Measurements from ENCODE around the gene ARSA. TPM values are rescaled to one million over a fixed set of nuclear protein-coding genes. Genes with fewer than 3 reads are reported as not detected.
A peak's percentile ranks its signal among the peaks of the same experiment; 100 is the strongest.

ARSA gene
- total and polyA plus RNA-seq, 2 of the 13 experiments (the other 11 are each of a cell fraction or from before 2014, with no cell fraction given): 9.0 to 11.5 TPM

- no peak for TF ChIP-seq FOXA1 (IDR thresholded peaks at IDR 0.05)
- 0 out of 2 replicates have a peak, but pooled peaks have one; percentile 25 for TF ChIP-seq FOXA1 (CRISPR knock-in tag; IDR thresholded peaks at IDR 0.05)
- TF ChIP-seq SPEN (CRISPR knock-in tag; IDR thresholded peaks at IDR 0.05; ENCODE audit: low read depth): no peak
- 0 out of 2 replicates have a peak, but pooled peaks have one; percentile 69 for TF ChIP-seq ZNF451 (CRISPR knock-in tag; IDR thresholded peaks at IDR 0.05)
- 0 out of 2 replicates have a peak, but pooled peaks have one; percentile 61 for TF ChIP-seq ZBTB39 (CRISPR knock-in tag; IDR thresholded peaks at IDR 0.05)
- TF ChIP-seq, protein P1, sequence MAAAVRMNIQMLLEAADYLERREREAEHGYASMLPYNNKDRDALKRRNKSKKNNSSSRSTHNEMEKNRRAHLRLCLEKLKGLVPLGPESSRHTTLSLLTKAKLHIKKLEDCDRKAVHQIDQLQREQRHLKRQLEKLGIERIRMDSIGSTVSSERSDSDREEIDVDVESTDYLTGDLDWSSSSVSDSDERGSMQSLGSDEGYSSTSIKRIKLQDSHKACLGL (CRISPR knock-in tag; IDR thresholded peaks at IDR 0.05): 0 out of 2 replicates have a peak, but pooled peaks have one; percentile 11
- no peak for TF ChIP-seq HMG20A (CRISPR knock-in tag; IDR thresholded peaks at IDR 0.05; ENCODE audit: borderline replicate concordance)
- 0 out of 2 replicates have a peak, but pooled peaks have one; percentile 25 for TF ChIP-seq FOXO1 (CRISPR knock-in tag; IDR thresholded peaks at IDR 0.05)
- TF ChIP-seq REXO4 (CRISPR knock-in tag; IDR thresholded peaks at IDR 0.05; ENCODE audit: borderline replicate concordance): 0 out of 2 replicates have a peak, but pooled peaks have one; percentile 59
- 0 out of 2 replicates have a peak, but pooled peaks have one; percentile 40 for TF ChIP-seq HBP1 (CRISPR knock-in tag; IDR thresholded peaks at IDR 0.05; ENCODE audit: low read depth)
- TF ChIP-seq ZBTB4 (CRISPR knock-in tag; IDR thresholded peaks at IDR 0.05; ENCODE audit: borderline replicate concordance): peak; percentile 77; the same call in 1 of the 2 replicates
- TF ChIP-seq DPF2 (CRISPR knock-in tag; IDR thresholded peaks at IDR 0.05; ENCODE audit: borderline replicate concordance, low read depth): no peak
- no peak for TF ChIP-seq ZNF580 (CRISPR knock-in tag; IDR thresholded peaks at IDR 0.05; ENCODE audit: borderline replicate concordance, low read depth)
- no peak for TF ChIP-seq RARG (CRISPR knock-in tag; IDR thresholded peaks at IDR 0.05; ENCODE audit: low read depth)
These were observed 5.1 kb downstream of the ARSA start (continued) for GRCh38 chr22:50622723-50623327.

All from HepG2 (cell line).